ENCODE measurements around the gene BTBD17.

Gene BTBD17

GRCh38 chr17:74344658-74345057, 17.0 kb downstream of the BTBD17 start:
- TF ChIP-seq, protein P1, sequence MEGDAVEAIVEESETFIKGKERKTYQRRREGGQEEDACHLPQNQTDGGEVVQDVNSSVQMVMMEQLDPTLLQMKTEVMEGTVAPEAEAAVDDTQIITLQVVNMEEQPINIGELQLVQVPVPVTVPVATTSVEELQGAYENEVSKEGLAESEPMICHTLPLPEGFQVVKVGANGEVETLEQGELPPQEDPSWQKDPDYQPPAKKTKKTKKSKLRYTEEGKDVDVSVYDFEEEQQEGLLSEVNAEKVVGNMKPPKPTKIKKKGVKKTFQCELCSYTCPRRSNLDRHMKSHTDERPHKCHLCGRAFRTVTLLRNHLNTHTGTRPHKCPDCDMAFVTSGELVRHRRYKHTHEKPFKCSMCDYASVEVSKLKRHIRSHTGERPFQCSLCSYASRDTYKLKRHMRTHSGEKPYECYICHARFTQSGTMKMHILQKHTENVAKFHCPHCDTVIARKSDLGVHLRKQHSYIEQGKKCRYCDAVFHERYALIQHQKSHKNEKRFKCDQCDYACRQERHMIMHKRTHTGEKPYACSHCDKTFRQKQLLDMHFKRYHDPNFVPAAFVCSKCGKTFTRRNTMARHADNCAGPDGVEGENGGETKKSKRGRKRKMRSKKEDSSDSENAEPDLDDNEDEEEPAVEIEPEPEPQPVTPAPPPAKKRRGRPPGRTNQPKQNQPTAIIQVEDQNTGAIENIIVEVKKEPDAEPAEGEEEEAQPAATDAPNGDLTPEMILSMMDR (IDR thresholded peaks at IDR 0.05; ENCODE audit: low read length, missing control alignments), result no peak
- no peak for DNase-seq (ENCODE audit: low read depth)
- no peak overlapping the region for H3K4me3 ChIP-seq (replicated peaks; ENCODE audit: low read depth, low read length)

GRCh38 chr17:74343526-74344284, 18.0 kb downstream of the BTBD17 start:
- TF ChIP-seq, protein P1 (IDR thresholded peaks at IDR 0.05; ENCODE audit: low read length, missing control alignments), result no peak
- no peak overlapping the region for H3K4me3 ChIP-seq (replicated peaks; ENCODE audit: low read depth, low read length)
- no peak for DNase-seq (ENCODE audit: low read depth)

GRCh38 chr17:74343121-74343520, 18.5 kb downstream of the BTBD17 start:
- no peak overlapping the region for H3K4me3 ChIP-seq (replicated peaks; ENCODE audit: low read depth, low read length)
- no peak for DNase-seq (ENCODE audit: low read depth)
- TF ChIP-seq, protein P1 (IDR thresholded peaks at IDR 0.05; ENCODE audit: low read length, missing control alignments), result no peak

DNA sequence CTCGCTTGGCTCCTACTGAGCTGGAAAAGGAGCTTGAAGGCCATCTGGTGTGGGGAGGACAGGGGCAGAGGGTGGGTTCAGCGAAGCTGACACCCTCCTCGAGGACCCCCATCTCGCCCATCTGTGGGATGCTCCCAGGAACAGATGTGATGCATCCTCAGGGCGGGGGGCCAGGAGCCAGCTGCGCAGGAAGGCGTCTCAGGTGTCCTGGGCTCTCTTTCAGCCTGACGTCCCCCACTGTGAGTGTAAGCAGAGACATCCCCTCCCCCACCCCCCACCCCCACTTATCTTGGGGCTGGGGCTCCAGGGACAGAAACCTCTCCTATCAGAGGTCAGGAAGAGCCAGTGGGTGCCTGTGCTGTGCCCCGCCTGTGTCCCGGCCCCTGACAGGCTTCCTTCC, 19.4 kb downstream of the BTBD17 start:
- TF ChIP-seq, protein P1 (IDR thresholded peaks at IDR 0.05; ENCODE audit: low read length, missing control alignments), result no peak
- no peak for DNase-seq (ENCODE audit: low read depth)
- no peak overlapping the region for H3K4me3 ChIP-seq (replicated peaks; ENCODE audit: low read depth, low read length)

DNA sequence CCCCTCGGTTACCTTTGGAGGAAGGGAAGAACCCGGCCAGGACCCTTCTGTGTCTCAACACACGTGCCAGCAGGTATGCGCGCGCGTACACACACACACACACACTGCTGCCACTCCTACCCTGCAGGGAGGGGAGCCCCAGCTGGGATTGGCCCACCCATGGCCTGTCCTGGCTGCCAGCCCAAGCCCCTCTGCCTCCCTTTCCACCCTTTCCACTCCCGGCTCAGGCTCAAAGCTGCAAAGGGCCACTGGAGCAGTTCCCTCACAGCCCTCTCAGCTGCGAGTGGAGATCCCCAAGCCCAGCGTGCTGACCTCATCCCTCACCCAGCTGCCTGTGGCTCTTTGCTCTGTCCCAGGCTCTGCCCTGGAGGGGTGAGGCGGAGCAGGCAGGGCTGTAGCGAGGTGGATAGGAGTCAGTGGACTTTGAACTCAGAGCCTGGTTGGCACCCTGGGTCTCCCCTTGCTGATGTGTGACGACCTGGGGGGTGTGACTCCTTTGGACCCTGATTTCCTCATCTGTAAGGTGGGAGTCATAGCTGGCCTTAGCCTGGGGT, 21.1 kb downstream of the BTBD17 start:
- DNase-seq (ENCODE audit: low read depth), result no peak
- TF ChIP-seq, protein P1 (IDR thresholded peaks at IDR 0.05; ENCODE audit: low read length, missing control alignments), result no peak
- no peak overlapping the region for H3K4me3 ChIP-seq (replicated peaks; ENCODE audit: low read depth, low read length)

DNA sequence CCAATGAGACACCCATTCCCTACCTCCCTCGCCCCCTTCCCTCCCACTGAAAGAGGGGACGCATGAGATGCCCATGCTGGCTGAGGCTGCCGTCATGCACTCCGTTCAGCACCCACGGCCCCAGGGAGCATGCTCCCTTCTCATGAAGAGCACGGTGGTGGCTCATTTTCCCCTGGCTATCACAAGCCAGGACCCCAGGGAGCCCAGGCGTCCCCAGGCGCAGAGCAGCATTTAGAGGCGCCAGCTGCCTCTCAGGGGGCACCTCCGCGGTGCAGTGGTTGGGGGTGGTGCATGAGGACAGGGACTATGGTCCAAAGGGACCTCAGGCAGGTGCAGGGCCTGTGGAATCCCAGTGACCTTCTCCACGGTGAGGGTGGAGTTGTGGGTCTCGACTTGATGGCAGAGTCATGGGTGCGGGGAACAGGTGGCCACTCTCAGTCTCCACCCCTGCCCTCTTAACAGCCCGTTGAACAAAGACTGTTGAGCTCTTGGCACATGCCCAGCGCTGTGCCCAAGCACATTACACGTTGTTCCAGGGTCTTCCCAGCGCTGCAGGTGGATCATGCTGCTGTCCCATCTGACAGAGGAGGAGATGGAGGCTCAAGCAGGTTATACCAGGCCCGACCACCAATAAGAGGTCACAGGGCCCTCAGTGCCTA, 22.0 kb downstream of the BTBD17 start:
- no peak for DNase-seq (ENCODE audit: low read depth)
- no peak overlapping the region for H3K4me3 ChIP-seq (replicated peaks; ENCODE audit: low read depth, low read length)
- TF ChIP-seq, protein P1 (IDR thresholded peaks at IDR 0.05; ENCODE audit: low read length, missing control alignments), result no peak

Data from fibroblast of pulmonary artery (primary cell).